Measurements from ENCODE around the gene SMIM45.

DNA sequence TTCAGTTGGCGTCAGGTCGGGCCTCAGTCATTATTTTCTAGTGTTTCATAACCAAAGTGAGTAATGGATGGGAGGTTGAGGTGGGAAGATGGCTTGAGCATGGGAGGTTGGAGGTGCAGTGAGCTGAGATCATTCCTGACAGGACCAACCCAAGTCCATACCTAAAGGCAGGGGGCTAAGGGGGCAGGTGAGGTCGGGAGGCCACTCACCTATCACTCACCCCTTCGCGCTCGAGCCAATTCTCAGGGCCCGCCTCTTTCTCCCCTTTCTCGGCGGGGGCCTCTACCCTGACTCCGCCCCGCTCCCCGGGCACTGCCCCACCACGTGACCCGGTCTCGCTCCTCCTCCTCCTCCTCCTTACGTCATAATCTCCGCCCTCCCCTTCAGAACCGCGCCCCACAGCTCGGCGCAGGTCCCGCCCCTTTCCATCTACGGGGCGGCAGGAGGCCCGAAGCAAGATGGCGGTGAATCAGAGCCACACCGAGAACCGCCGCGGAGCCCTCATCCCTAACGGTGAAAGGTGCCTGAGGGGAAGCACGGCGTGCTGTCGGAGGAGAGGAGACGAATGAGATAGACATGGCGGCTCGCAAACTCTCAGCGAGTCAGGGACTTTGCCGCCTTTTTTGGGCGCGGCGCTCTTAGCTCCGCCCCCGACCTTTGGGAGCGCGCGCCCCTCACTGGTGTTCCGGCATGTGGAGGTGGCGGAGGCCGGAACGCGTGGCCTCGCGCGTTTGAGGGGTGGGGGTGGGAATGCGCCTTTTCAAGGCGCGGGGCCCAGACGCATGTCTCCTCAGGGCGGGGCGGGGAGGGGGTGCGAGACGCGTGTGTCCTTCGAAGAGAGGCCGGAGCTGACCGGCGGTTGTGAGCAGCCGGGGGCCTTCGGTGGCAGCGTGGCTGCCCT, 46.7 kb downstream of the SMIM45 start, which contains the start of gene WBP2NL:
- TF ChIP-seq CTCF (IDR thresholded peaks at IDR 0.05) (no peak), POLR2AphosphoS5 (IDR thresholded peaks at IDR 0.05) (peak in 2 of 3 donors; percentile 68 to 97), POLR2A (IDR thresholded peaks at IDR 0.05) (peak; percentile 51)

Data from breast epithelium (tissue), 3 donors.